Lower leg skin (tissue), 4 donors: Measurements from ENCODE around the gene DDI2. TPM values are rescaled to one million over a fixed set of nuclear protein-coding genes. Genes with fewer than 3 reads are reported as not detected.

Experiments used
- DNase-seq, 2 donors: peaks; one replicate each; pipeline ENCODE4 v3.0.0-alpha.2; 2019; ENCODE audit warnings: low spot score in 2 of 2
- H3K4me3 ChIP-seq: fragments of 200-600 bp; sonication (generic); 2 replicates; pipeline ENCODE4 v1.5.1; 2017; ENCODE audit warnings: mild to moderate bottlenecking, low read depth; ENCODE audit not compliant: poor library complexity, severe bottlenecking
- CTCF ChIP-seq, 3 donors: fragments of 450-650 bp; IDR thresholded peaks; one replicate each; pipeline ENCODE4 v1.5.1; 2016; ENCODE audit warnings: antibody characterized with exemption in 3 of 3, mild to moderate bottlenecking in 3 of 3, moderate library complexity in 2 of 3
- POLR2A ChIP-seq, 2 donors: fragments of 450-650 bp; IDR thresholded peaks; one replicate each; pipeline ENCODE4 v1.6.1; 2016 to 2017; ENCODE audit warnings: antibody characterized with exemption in 2 of 2, mild to moderate bottlenecking in 1 of 2, moderate library complexity in 1 of 2
- WGBS, 2 donors: methylation state at CpG; one replicate each; pipeline ENCODE4 v1.1.5; 2018; 5-methylcytosine and 5-hydroxymethylcytosine counted together
- intact Hi-C: fragments of 100-400 bp; cut with DNase I; formaldehyde crosslinking; loops from one replicate; pipeline ENCODE4 v1.15.0; 2023; ENCODE audit warnings: low total_unique reads
- total RNA-seq, 4 donors: library from RNA; depleted of rRNA; stranded (reverse); fragments of >200 nt; gene quantifications; one replicate each; pipeline ENCODE4 v1.1.0, GENCODE V29; 2016

Gene DDI2
- total RNA-seq, 4 donors from 2014 or later: 23.7 to 58.6 (median 37.0) TPM

- H3K4me3 ChIP-seq: no peak overlapping the region
- no peak for DNase-seq
- no peak for TF ChIP-seq POLR2A (IDR thresholded peaks at IDR 0.05)
- no peak for TF ChIP-seq CTCF (IDR thresholded peaks at IDR 0.05)
- 50 to 58% methylated on average over 12 of the region's 12 CpGs for WGBS, 2 donors
- intact Hi-C loops: no loop called here
Observed at GRCh38 chr1:15674386-15675159, 57.3 kb downstream of the DDI2 start.

GRCh38 chr1:15676010-15676409, 58.8 kb downstream of the DDI2 start:
- no peak for TF ChIP-seq POLR2A (IDR thresholded peaks at IDR 0.05)
- TF ChIP-seq CTCF (IDR thresholded peaks at IDR 0.05): no peak
- DNase-seq: no peak
- intact Hi-C loops: no loop called here
- WGBS, 2 donors: 46 to 67% methylated on average over 2 of the region's 2 CpGs
- H3K4me3 ChIP-seq: no peak overlapping the region

- WGBS, 2 donors: 94 to 95% methylated on average over 6 of the region's 6 CpGs
- no peak for DNase-seq
- H3K4me3 ChIP-seq: no peak overlapping the region
- TF ChIP-seq CTCF (IDR thresholded peaks at IDR 0.05) (no peak), POLR2A (IDR thresholded peaks at IDR 0.05) (no peak)
- intact Hi-C loops: no loop called here
Observed at GRCh38 chr1:15676688-15677661, 59.7 kb downstream of the DDI2 start.

GRCh38 chr1:15678578-15678977, 61.3 kb downstream of the DDI2 start:
- WGBS, 2 donors: 52 to 64% methylated on average over 1 of the region's 1 CpG
- no peak overlapping the region for H3K4me3 ChIP-seq
- intact Hi-C loops: no loop called here
- no peak for DNase-seq
- TF ChIP-seq CTCF (IDR thresholded peaks at IDR 0.05) (no peak), POLR2A (IDR thresholded peaks at IDR 0.05) (no peak)

- no peak for DNase-seq
- H3K4me3 ChIP-seq: no peak overlapping the region
- no peak for TF ChIP-seq POLR2A (IDR thresholded peaks at IDR 0.05)
- no peak for TF ChIP-seq CTCF (IDR thresholded peaks at IDR 0.05)
- intact Hi-C loops: no loop called here
- 52 to 67% methylated on average over 11 of the region's 11 CpGs for WGBS, 2 donors
Observed at GRCh38 chr1:15680131-15680530, 62.9 kb downstream of the DDI2 start.
